Measurements from ENCODE around the gene SLU7. TPM values are rescaled to one million over a fixed set of nuclear protein-coding genes. Genes with fewer than 3 reads are reported as not detected.

SLU7 gene
- polyA plus RNA-seq, 1 of the 3 experiments (the other 2 are of a cell fraction): 22.3 TPM

GRCh38 chr5:160367885-160368284 is 51.0 kb downstream of the SLU7 start:
- no peak overlapping the region for H3K4me2 ChIP-seq
- H3F3A ChIP-seq (replicated peaks; ENCODE audit: insufficient read depth): no peaks in the 10 kb centered on the region
- no peak overlapping the region for H3K9ac ChIP-seq
- ChIA-PET POLR2A (no interaction called here), CTCF (interaction anchor here (1.4 kb wide), 2 partner anchors 22 to 346 kb away, joined by 3 to 5 read pairs; no protein-coding TSS in a partner anchor)
- H2AFZ ChIP-seq (ENCODE audit: low read depth): no peak overlapping the region
- no peaks in the 10 kb centered on the region for H4K20me1 ChIP-seq (ENCODE audit: insufficient read depth)
- no peak overlapping the region for H3K4me3 ChIP-seq (ENCODE audit: low read depth in 2 of 2, low read length in 1 of 2)
- H3K79me2 ChIP-seq (ENCODE audit: insufficient read depth): no peaks in the 10 kb centered on the region
- 100% methylated on average over 3 of the region's 3 CpGs for WGBS (ENCODE audit: low lambda C conversion rate)
- TF ChIP-seq TAF1 (IDR thresholded peaks at IDR 0.05; ENCODE audit: borderline replicate concordance, low read depth, low read length): no peak
- TF ChIP-seq CHD2 (IDR thresholded peaks at IDR 0.05; ENCODE audit: low read length, partially characterized antibody): no peak
- TF ChIP-seq, protein P1, sequence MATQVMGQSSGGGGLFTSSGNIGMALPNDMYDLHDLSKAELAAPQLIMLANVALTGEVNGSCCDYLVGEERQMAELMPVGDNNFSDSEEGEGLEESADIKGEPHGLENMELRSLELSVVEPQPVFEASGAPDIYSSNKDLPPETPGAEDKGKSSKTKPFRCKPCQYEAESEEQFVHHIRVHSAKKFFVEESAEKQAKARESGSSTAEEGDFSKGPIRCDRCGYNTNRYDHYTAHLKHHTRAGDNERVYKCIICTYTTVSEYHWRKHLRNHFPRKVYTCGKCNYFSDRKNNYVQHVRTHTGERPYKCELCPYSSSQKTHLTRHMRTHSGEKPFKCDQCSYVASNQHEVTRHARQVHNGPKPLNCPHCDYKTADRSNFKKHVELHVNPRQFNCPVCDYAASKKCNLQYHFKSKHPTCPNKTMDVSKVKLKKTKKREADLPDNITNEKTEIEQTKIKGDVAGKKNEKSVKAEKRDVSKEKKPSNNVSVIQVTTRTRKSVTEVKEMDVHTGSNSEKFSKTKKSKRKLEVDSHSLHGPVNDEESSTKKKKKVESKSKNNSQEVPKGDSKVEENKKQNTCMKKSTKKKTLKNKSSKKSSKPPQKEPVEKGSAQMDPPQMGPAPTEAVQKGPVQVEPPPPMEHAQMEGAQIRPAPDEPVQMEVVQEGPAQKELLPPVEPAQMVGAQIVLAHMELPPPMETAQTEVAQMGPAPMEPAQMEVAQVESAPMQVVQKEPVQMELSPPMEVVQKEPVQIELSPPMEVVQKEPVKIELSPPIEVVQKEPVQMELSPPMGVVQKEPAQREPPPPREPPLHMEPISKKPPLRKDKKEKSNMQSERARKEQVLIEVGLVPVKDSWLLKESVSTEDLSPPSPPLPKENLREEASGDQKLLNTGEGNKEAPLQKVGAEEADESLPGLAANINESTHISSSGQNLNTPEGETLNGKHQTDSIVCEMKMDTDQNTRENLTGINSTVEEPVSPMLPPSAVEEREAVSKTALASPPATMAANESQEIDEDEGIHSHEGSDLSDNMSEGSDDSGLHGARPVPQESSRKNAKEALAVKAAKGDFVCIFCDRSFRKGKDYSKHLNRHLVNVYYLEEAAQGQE (IDR thresholded peaks at IDR 0.05; ENCODE audit: low read depth, low read length): no peak
- TF ChIP-seq ELF1 (IDR thresholded peaks at IDR 0.05): no peak
- no peak for TF ChIP-seq TCF12 (IDR thresholded peaks at IDR 0.05)
- TF ChIP-seq EZH2phosphoT487 (IDR thresholded peaks at IDR 0.05; ENCODE audit: borderline replicate concordance, low read depth): no peak
- TF ChIP-seq USF2 (IDR thresholded peaks at IDR 0.05; ENCODE audit: borderline replicate concordance, low read depth, low read length): no peak
- no peak for TF ChIP-seq RXRA (IDR thresholded peaks at IDR 0.05; ENCODE audit: borderline replicate concordance, low read depth)
- no peak overlapping the region for H3K27ac ChIP-seq (ENCODE audit: low read depth in 2 of 2, low read length in 1 of 2)
- H3K4me1 ChIP-seq (ENCODE audit: control insufficient read depth in 1 of 2, insufficient read depth in 2 of 2, low read depth in 1 of 2, low read length in 1 of 2): peaks cover 0 to 15% of the 10 kb centered on the region in 2 experiments; a peak in 2 of 4 replicates
- no peaks in the 10 kb centered on the region for H3K36me3 ChIP-seq (replicated peaks in 1 of 2; ENCODE audit: control insufficient read depth in 1 of 2, insufficient read depth in 2 of 2, low read length in 1 of 2)
- H3K9me2 ChIP-seq: no peaks in the 10 kb centered on the region
- DNase-seq: no peak
- H3K9me3 ChIP-seq: no peaks in the 10 kb centered on the region
- no peaks in the 10 kb centered on the region for H3K27me3 ChIP-seq (ENCODE audit: insufficient read depth)

GRCh38 chr5:160367261-160367660 is 51.6 kb downstream of the SLU7 start:
- Histone ChIP-seq H3K9me2 (no peaks in the 10 kb centered on the region), H3K4me2 (no peak overlapping the region), H3K4me3 (ENCODE audit: low read depth in 2 of 2, low read length in 1 of 2) (no peak overlapping the region), H3K36me3 (replicated peaks in 1 of 2; ENCODE audit: control insufficient read depth in 1 of 2, insufficient read depth in 2 of 2, low read length in 1 of 2) (no peaks in the 10 kb centered on the region), H2AFZ (ENCODE audit: low read depth) (no peak overlapping the region), H4K20me1 (ENCODE audit: insufficient read depth) (no peaks in the 10 kb centered on the region), H3K9ac (no peak overlapping the region), H3K4me1 (ENCODE audit: control insufficient read depth in 1 of 2, insufficient read depth in 2 of 2, low read depth in 1 of 2, low read length in 1 of 2) (peaks cover 0 to 16% of the 10 kb centered on the region in 2 experiments; a peak in 2 of 4 replicates), H3K27me3 (ENCODE audit: insufficient read depth) (no peaks in the 10 kb centered on the region), H3F3A (replicated peaks; ENCODE audit: insufficient read depth) (no peaks in the 10 kb centered on the region), H3K9me3 (no peaks in the 10 kb centered on the region), H3K27ac (ENCODE audit: low read depth in 2 of 2, low read length in 1 of 2) (no peak overlapping the region), H3K79me2 (ENCODE audit: insufficient read depth) (no peaks in the 10 kb centered on the region)
- 80% methylated on average over 2 of the region's 2 CpGs for WGBS (ENCODE audit: low lambda C conversion rate)
- POLR2A ChIA-PET: no interaction called here
- CTCF ChIA-PET: interaction anchor here (1.4 to 1.5 kb wide), 3 partner anchors 22 to 346 kb away, joined by 3 to 5 read pairs (median 5); no protein-coding TSS in a partner anchor
- TF ChIP-seq MAX (IDR thresholded peaks at IDR 0.05; ENCODE audit: low read depth): no peak
- TF ChIP-seq FOXJ3 (CRISPR knock-in tag; IDR thresholded peaks at IDR 0.05): no peak
- TF ChIP-seq FOSL2 (IDR thresholded peaks at IDR 0.05; ENCODE audit: borderline replicate concordance, low read depth): no peak
- no peak for DNase-seq
